BJ (cell line): ENCODE results near the gene ST6GAL1. TPM values are rescaled to one million over a fixed set of nuclear protein-coding genes. Genes with fewer than 3 reads are reported as not detected.

Experiments used
- CTCF ChIA-PET: fragments of 350-600 bp; formaldehyde crosslinking; extraction: SDS; loops from one replicate; lab custom pipeline; 2021; ENCODE audit warnings: antibody characterized with exemption, inconsistent platforms; lab: Yijun Ruan, JAX
- POLR2A ChIA-PET: fragments of 300-600 bp; sonication (Branson Sonifier 250); formaldehyde crosslinking; extraction: SDS; loops from one replicate; lab custom pipeline; 2021; ENCODE audit warnings: antibody characterized with exemption; lab: Charles Lee
- DNase-seq: peaks from one replicate; pipeline ENCODE4 v3.0.0-alpha.2; 2011; ENCODE audit warnings: low read depth
- H3K27me3 ChIP-seq: 2 replicates; pipeline ENCODE4 v1.6.0; 2011; ENCODE audit warnings: low read length; ENCODE audit not compliant: control insufficient read depth, insufficient read depth
- H3K36me3 ChIP-seq: 2 replicates; pipeline ENCODE4 v1.5.1; 2011; ENCODE audit warnings: low read length; ENCODE audit not compliant: control insufficient read depth, insufficient read depth
- H3K4me3 ChIP-seq: 2 replicates; pipeline ENCODE4 v1.5.1; 2011; ENCODE audit warnings: low read depth, mild to moderate bottlenecking, control low read depth, low read length
- CTCF ChIP-seq: IDR thresholded peaks from 2 replicates; pipeline ENCODE4 v1.5.1; 2011; ENCODE audit warnings: low read depth, mild to moderate bottlenecking, control low read depth, inconsistent platforms, low read length, moderate library complexity; ENCODE audit not compliant: insufficient read depth
- polyA plus RNA-seq: library from polyadenylated mRNA; depleted of rRNA; stranded (reverse); fragments of >200 nt; gene quantifications from 2 replicates; pipeline ENCODE4 v1.2.3, GENCODE V29; 2011

ST6GAL1 gene
- polyA plus RNA-seq, 1 experiment = 1.5 TPM

GRCh38 chr3:187011915-187012314, 81.6 kb downstream of the ST6GAL1 start:
- H3K27me3 ChIP-seq = no peaks in the 10 kb centered on the region
- no peaks in the 10 kb centered on the region for H3K36me3 ChIP-seq
- no peak for DNase-seq
- H3K4me3 ChIP-seq = no peak overlapping the region
- ChIA-PET CTCF (no interaction called here), POLR2A (no interaction called here)
- no peak for TF ChIP-seq CTCF

- Histone ChIP-seq H3K4me3 (no peak overlapping the region), H3K27me3 (no peaks in the 10 kb centered on the region), H3K36me3 (no peaks in the 10 kb centered on the region)
- no peak for DNase-seq
- ChIA-PET CTCF (interaction anchor here (0.6 to 1.0 kb wide), 3 partner anchors 8 to 83 kb away, joined by 3 read pairs; no protein-coding TSS in a partner anchor), POLR2A (no interaction called here)
- TF ChIP-seq CTCF = no peak
These were observed 82.3 kb downstream of the ST6GAL1 start for GRCh38 chr3:187012609-187013051.

GRCh38 chr3:187013159-187013716, 82.9 kb downstream of the ST6GAL1 start:
- ChIA-PET CTCF (interaction anchor here (0.6 to 1.3 kb wide), 4 partner anchors 9 to 126 kb away, joined by 3 read pairs; partner anchors contain the start of gene RPL39L), POLR2A (no interaction called here)
- no peak for TF ChIP-seq CTCF
- Histone ChIP-seq H3K4me3 (no peak overlapping the region), H3K27me3 (no peaks in the 10 kb centered on the region), H3K36me3 (no peaks in the 10 kb centered on the region)
- no peak for DNase-seq

- ChIA-PET CTCF (interaction anchor here (1.3 kb wide), 1 partner anchor 125 kb away, joined by 3 read pairs; the partner anchor contains the start of gene RPL39L), POLR2A (interaction anchor here (0.6 kb wide), 1 partner anchor 29 kb away, joined by 5 read pairs; no protein-coding TSS in a partner anchor)
- peak; percentile 33 for DNase-seq
- Histone ChIP-seq H3K4me3 (no peak overlapping the region), H3K36me3 (no peaks in the 10 kb centered on the region), H3K27me3 (no peaks in the 10 kb centered on the region; the same call in 1 of the 2 replicates)
- TF ChIP-seq CTCF = no peak
These were observed 84.1 kb downstream of the ST6GAL1 start for GRCh38 chr3:187014417-187014864.

DNA sequence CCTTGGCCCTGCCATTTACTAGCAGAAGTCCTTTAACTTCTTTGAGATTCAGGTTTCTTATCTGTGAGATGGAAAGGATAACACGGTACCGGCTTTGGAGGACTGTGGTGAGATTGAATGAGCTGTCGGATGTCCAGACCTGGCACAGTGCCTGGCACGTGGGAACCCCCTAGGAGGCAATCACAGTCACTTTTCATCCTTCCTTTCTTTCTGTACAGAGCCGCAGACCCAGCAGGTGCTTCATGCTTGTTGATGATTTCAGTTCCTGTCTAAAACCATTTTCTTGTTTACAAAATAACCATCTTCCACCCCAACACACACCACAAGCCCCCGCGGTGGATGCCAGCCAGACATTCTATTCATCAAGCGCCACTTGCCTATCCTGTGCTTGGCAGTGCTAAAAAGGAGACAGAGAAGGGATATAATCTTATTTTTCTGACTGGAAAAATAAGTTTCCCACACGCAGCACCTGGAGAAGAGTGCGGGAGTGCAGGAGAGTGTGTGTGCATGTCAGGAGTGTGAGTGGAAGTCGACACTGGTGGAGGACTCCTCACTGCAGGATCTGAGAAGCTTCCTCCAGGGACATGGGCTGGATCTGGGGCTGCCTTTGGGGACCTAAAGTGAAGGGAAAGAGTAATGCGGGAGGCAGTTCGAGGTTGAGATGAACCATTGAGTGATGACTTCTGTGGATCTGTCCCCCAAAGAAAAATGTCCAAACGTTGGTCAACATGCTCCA, 85.7 kb downstream of the ST6GAL1 start:
- DNase-seq = no peak
- H3K4me3 ChIP-seq = no peak overlapping the region
- H3K36me3 ChIP-seq = no peaks in the 10 kb centered on the region
- H3K27me3 ChIP-seq = no peaks in the 10 kb centered on the region; the same call in 1 of the 2 replicates
- no peak for TF ChIP-seq CTCF
- POLR2A ChIA-PET = no interaction called here
- CTCF ChIA-PET = interaction anchor here (0.9 to 1.0 kb wide), 2 partner anchors 49 to 102 kb away, joined by 3 read pairs; no protein-coding TSS in a partner anchor
